Activated T-cell treated with anti-CD3 and anti-CD28 coated beads for 1 hour (primary cell): ENCODE results near the gene ANKRD53.

Experiments
- DNase-seq: peaks from one replicate; pipeline ENCODE4 v3.0.0-alpha.2; 2020; ENCODE audit warnings: low read depth

ANKRD53 gene

DNA sequence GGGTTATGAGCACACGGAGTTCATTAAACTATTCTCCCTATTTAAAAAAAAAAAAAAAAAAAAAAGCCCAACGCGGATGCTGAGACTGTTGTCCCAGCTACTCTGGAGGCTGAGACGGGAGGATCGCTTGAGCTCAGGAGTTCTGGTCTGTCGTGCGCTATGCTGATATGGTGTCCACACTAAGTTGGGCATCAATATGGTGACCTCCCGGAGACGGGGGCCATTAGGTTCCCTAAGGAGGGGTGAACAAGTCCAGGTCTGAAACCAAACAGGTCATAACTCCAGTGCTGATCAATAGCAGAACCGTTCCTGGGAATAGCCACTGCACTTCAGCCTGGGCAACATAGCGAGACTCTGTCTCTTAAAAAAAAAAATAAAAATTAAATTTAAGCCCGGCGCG, 12.9 kb upstream of the ANKRD53 start:
- DNase-seq, result no peak

DNA sequence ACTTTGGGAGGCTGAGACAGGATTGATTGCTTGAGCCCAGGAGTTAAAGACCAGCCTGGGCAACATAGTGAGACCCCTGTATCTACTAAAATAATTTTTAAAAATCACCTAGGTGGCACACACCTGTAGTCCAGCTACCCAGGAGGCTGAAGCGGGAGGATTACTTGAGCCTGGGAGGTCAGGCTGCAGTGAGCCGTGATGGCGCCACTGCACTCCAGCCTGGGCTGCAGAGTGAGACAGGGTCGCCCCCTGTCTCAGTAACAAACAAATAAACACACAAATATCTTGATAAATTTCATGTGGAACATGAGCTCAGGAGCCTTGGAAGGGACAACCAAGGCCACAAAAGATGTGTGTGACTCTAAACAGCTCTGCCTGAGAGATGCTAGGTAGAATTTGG, 11.7 kb upstream of the ANKRD53 start:
- no peak for DNase-seq

DNA sequence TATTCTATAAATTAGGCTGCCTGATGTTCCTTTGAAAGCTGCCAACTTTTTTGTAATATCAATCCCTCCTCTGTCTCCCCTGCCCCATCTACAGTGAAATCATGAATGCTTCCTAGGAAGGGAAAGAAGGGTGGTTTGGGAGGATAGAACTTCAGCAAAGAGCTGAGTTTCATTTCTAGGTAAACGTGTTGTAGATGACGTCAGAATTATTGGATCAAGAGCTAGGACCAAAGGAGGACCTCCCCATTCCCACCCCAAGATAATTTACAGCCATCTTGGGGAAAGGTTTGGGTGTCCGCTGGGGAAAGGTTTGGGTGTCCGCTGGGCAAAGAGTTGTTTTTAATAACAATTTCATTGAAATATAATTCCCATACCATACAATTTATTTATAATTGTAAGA, 11.2 kb upstream of the ANKRD53 start:
- DNase-seq, result no peak

DNA sequence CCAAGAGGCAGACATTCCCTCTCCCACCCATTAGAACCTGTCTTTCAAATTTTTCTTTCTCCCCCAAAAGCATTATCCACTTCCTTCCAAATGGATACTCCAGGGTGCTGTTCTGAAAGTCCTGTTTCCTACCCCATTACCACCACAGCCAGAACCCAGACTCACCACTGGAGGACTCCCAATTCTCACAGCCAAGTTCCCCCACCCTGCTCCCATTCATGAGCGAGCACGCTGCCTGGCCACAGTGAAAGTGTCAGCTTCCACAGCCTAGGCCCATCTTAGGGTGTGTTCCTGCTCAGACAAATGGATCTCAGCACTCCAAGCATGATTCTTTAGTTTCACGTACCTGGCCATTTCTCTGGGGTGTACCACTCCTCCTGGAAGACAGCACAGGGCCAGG, 3.8 kb upstream of the ANKRD53 start:
- DNase-seq, result no peak

DNA sequence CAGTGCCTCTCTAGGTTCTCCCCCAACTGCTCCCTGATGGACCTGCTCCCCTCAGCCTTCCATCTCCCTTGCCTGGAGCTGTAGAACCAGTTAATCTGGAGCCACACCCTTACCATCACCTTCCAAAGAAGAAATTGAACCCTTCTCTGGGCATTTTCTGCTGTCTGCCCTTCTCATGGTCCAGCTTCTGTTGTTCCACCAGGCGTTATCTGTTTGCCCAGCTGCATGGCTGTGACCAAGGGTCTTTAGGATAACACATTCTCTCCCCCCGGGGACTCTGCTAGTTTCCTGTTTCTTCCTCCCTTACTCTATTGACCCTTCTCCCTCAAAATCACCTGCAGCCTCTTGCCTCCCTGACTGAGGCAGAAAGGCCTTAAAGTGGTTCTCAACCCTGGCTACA, 3.2 kb upstream of the ANKRD53 start:
- no peak for DNase-seq

DNA sequence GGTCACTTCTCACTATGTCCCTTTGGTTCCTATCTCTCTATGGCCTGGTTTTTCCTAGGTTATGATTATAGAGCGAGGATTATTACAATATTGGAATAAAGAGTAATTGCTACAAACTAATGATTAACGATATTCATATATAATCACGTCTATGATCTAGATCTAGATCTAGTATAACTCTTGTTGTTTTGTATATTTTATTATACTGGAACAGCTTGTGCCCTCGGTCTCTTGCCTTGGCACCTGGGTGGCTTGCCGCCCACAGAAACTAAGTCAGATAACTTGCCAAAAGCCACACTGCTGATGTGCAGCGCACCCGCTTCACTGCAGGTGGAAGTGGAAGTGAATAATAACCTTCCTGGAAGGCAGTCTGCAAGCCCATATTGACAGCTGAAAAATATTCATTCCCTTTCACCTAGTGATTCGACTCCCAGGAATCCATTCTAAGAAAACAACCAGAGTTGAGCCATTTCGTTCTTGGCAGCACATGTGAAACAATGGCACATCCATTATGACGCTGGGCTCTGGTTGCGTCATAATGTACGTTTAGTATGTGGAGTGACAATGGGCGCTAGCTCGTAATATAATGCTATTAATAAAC, 725 bp upstream of the ANKRD53 start:
- no peak for DNase-seq

DNA sequence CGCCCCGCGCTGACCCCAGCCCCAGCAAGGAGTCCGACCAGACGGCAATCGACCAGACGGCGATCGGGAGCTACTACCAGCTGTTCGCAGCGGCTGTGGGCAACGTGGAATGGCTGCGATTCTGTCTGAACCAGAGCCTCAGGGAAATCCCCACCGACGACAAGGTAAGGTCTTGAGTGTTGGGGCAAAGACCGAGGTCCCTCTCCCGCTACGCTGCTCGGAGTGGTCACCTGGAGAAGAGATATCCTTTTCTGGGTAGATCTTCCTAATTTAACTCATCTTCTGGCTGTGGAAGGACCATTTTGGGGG, 704 bp downstream of the ANKRD53 start:
- no peak for DNase-seq

DNA sequence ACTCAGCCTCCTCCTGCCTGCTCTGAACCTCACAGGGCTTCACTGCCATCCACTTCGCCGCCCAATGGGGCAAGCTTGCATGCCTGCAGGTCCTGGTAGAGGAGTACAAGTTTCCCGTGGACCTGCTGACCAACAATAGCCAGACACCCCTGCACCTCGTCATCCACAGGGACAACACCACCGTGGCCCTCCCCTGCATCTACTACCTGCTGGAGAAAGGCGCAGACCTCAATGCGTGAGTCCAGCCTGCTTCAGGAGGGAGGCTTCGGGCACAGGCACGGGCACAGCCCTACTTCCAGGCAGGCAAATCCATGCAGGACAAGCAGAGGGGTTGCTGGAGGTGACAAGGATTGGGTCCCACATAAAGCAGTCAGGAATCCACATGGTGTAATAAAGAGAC, 1.2 kb downstream of the ANKRD53 start:
- DNase-seq, result no peak

DNA sequence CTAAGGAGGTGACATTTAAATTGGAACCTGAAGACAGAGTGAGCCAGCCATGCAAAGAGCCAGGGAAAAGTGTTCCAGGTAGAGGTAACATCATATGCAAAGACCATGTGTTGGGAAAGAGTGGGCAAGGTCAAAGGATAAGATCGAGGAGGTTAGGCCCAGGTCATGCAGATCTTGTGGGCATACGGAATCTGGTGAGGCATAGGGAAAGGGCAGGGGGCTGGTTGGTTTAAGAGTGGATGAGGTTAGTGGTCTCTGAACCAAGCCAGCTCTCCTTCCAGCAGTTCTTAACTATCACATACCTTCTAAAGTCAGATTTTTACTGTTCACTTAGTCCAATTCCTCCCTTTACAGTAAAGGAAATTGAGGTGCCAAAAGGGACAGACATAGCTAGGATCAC, 3.0 kb downstream of the ANKRD53 start:
- DNase-seq, result no peak

DNA sequence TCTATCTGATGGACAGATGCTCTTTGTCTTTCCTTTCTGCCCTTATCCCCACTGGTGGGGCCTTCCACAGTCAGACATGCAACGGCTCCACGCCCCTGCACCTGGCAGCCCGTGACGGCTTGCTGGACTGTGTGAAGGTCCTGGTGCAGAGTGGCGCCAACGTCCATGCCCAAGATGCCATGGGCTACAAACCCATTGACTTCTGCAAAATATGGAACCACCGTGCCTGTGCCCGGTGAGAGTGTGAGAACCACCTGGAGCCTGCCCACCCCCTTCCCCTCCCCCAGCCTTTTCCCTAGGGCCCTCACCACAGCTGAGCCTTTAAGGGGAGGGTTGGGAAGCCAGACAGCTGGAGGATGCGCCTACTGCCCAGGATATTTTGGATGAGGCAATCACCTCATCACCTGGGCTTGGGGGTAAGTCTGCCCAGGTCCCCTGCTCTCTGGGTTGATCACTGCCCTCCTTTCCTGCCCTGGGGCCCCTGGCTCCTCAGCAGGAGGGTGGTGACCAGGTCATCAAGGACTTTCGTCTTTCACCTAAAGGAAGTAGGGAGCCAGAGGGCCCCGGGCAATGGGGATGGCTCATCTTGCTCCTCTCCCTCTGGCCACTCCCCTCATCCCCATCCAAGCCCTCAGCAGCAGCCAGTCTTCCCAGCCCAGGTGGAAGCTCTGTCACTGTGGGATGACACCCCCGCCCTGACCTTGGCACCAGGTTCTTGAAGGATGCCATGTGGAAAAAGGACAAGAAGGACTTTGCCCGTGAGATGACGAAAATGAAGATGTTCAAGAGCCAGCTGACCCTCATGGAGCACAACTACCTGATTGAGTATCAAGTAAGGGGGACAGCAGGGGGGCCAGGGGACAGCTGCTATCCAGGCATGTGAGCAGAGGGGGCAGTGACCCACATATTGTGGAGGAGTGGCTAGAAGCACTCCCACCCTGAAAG, 3.7 kb downstream of the ANKRD53 start:
- no peak for DNase-seq

DNA sequence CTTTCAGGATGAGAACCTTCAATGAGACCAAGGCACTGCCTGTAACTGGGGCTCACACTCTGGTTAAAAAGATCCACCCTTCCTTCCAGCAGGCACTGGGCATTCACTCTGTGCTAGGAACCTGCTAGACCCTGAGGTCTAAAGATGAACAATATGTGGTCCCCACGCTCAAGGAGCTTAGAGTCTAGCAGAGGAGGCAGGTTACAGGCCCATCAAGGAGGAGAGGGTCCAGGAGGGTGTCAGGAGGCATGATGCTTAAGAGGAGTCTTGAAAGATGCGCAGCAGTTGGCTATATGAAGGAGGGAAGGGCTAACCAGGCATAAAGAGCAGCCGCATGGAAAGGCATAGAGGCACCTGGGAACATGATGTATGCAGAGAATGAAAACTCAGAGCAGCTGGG, 4.5 kb downstream of the ANKRD53 start:
- DNase-seq, result no peak

DNA sequence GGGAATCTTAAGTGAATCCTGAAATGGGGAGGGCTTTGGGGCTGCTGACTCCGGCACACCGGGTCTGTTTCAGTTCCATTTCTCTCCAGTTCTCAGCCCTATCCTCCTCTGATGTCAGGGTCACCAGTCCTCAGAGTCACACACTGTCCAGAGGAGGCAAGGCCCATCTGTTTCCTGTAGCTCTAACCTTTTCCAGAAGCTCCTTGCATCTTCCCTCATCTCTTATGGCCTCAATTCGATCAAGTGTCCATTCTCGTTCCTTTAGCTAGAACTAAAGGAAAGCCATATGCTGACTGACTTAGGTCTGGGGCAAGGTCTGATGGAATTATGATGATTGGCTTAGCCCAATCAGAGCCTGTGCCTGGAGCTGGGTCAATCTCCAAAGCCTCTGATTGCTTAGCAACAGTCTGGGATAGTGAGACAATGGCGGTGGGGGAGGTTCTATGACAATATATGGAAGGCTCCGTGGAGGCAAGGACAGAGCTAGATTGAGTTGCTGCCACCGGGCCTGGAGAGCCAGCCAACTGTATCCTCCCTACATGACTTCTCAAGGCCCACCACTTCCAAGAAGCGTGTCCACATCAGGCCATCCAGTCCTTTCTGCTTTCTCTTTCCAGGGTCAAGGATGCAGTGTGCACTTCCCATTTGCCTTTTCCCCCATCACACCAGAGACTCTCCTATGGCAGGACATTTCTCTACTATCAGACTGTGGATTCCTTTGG, 5.2 kb downstream of the ANKRD53 start:
- no peak for DNase-seq

DNA sequence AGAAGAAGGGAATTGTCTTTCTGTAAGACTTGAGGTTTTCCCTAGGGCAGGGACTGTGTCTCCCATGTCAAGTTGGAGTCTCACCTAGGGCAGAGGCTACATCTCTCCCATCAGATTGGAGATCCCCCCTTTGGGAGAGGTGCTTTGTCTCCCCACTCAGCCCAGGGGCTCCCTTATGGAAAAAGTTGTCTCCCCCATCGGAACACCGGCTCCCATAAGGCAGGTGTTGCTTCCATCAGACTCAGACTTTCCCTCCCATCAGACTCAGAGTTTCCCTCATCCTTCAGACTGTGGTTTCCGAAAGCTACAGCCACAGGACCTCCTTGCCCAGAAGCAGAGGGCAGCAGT, 5.8 kb downstream of the ANKRD53 start:
- DNase-seq, result no peak

DNA sequence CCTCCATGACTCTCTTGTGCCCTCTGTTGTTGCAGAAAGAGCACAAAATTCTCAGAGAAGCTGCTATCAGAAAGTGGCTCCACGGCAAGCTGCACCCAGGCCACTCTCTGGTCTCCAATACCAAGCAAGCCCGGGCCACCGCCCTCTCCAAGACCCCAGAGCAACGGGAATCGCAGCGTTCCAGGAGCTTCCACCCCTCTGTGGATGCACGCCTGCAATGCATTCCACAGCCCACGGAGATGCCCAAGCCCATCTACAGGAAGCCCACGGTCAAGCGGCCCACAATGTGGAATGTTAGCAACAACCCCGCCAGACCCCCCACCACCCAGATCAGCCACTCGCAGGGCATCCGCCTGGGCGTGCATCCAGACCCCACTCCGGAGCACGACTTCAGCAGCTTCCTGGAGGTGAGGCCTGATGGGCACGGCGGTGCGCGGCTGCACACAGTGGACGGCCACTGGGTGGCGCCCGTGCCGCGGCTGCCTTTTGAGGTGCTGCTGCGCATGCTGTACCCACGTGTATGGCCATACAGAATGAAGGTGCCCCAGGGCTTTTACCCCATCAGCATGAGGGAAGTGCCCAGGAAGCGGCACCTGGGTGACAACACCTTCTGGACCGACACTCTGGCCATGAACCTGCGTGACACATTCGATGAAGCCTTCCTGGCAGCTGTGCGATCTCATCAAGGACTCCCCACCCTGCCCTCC, 6.3 kb downstream of the ANKRD53 start:
- DNase-seq, result peak; percentile 77

DNA sequence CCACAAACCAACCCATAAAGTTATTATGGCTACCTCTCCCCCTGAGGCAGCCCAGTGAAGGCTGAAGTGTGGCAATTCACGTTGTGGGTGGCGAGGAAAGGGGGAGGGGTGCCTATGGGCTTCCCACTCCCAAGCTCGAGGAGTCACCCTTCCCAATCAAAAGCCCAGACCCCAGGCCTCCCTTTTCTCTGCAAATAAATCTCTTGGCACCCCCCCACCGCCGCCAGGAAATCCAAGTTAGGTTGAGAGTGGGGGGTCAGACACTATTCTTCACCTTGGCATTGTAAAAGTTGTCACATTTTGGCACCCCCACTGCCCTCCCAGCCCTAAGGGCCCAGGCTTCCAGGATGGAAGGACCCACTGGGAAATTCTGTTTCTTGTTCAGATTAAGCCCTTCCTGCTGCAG, 6.9 kb downstream of the ANKRD53 start:
- no peak for DNase-seq

DNA sequence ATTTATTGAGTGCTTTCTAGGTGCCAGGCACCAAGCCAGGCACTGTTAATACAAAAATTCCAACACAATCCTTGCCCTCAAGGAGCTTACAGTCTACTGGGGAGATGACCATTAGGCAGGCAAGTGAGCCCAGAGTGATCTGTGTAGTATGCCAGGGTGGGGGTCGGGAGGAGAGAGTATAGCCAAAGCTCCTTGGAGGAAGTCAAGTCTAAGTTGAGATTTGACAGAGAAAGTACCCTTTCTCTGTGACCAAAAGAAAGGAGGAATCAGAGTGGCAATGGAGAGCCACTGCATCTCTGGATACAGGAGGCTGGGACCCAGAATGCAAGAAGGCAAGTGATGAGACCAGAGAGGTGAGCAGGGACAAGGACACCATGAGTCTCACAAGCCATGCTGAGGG, 7.5 kb downstream of the ANKRD53 start:
- no peak for DNase-seq

DNA sequence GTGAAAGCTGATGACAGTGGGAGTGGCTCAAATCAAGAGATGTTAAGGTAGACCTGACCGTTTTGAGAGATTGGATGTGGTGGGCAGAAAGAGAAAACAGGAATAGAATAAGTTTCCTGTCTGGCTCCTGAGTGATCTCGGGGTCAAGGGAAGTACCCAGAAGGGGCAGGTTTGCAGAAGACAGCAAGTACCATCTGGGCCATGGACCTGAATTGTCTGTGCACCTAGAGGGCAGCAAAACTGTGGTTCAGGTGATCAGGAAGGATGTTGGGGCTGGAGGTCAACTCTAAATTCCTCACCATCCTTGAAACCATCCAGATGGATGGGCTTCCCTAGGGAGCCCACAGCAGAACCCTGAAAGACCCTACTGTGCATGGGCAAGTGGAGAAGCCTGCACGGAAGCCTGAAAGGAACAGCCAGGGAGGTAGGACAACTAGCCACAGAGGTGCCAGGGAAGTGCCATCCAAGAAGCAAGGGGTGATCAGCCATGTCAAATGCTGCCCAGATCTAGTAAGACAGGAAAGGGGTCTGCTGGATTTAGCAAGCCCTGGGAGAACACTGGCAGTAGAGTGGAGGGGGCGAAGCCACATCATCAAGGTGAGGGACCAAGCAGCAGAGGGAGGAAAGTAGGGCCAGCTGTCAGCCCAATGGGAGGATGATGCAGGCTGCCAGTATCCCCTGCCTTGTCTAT, 8.2 kb downstream of the ANKRD53 start:
- no peak for DNase-seq

DNA sequence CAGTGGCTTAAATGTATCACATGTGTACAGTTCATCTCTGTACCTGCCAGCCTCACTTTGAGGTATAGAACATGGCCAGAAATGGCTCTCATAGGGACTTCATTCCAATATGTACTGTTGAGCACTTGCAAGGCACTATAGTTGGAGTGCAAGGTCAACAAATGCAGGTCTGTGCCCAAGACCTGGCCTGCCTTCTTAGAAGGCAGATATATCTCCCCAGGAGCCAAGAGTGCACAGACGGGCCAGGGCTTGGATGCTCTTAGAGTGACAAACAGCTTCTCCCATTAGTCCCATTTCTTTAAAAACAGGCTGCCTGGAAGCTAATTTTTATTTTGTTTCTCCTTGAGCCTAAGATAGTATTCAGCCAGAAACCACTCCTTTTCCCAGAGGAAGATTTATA, 9.0 kb downstream of the ANKRD53 start:
- no peak for DNase-seq

DNA sequence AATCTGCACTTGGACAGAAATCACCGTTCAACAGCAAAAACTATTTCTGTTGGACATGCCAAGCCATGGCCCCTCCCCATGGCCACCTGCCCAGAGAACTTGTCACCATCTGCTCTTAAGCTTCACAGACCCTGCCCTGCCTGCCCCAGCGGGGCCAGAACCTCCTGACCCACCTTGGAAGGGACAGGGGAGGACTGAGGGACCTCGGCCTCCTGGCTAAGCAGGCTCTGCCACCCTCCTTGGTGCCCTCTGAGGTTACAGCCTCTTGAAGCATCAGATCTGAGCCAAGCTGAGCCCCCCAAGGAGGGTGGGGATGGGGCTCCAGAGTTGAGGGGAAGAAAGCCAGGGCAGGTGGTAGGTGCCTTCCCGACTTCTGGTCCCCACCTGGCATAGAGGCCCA, 9.7 kb downstream of the ANKRD53 start:
- DNase-seq, result no peak

DNA sequence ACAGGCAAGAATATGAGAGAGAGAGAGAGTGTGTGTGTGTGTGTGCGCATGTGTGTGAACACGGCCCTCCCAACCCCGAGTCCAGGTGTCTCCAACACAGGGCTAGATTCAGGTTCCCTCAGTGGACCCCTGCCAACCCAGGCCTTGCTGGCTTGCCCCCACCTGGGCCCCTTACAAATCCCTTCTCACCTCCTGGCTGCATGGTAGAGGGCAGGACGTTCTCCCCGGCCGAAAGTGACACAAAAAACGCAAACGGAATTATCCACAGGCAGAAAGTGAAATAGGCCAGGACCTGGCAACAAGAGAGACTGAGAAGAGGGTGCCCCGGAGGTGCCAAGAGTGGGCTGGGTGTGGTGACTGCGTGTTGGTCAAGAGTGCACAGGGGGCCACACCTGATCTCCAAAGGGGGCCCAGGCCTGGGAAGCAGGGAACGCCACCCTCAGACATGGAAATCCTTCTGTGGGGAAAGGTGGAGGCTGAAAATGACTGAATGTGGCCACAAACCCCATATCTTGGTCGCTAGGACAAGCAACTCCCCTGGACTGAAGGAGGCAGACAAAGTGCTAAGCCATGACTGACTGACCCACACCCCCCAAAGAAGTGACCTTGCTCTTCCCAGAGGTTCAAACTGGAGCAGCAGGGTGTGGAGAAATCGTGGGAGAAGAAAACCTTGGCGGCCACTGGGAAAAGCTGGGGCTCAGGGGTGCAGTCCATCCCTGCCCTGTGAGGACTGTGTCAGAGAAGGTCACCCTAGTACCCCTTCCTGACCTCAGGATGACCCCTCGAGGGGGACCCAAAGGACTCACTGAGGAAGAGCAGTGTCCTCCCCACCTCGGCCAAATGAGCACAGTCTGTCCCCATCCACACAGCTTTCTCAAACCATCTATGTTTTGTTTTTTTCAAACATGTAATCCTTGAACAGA, 10.6 kb downstream of the ANKRD53 start:
- no peak for DNase-seq

DNA sequence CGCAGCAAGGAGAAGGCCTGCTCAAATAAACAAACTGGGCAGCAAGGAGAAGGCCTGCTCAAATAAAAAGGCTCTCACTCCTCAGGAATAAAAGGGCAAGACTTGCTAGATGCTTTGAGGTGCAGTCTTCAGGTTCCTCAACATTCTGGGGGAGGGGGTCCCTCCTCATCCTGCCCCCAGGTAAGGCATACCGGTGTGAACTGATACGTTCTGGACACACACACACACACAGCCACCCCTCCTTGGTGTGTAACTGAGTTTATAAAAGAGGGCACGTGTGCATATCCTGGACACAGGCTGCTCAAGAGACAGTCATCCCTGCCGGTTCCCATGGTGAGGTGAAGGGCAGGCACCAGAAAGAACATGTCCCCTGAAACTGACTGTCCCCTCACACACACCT, 11.8 kb downstream of the ANKRD53 start:
- DNase-seq, result no peak
